K562 (cell line): ENCODE results near the gene GCGR. TPM values are rescaled to one million over a fixed set of nuclear protein-coding genes. Genes with fewer than 3 reads are reported as not detected.
A peak's percentile ranks its signal among the peaks of the same experiment; 100 is the strongest.

Experiments
- ATAC-seq: fragments of 200-7000 bp; cut with Tn5 transposase; 3 replicates; pipeline ENCODE4 v1.9.1; 2020; ENCODE audit warnings: moderate library complexity
- BruUV-seq: library from RNA; stranded (reverse); fragments of 400-500 nt; replicated peaks from 2 replicates; lab custom pipeline; 2021; lab: Mats Ljungman, UMichigan
- CTCF ChIA-PET: fragments of 300-600 bp; formaldehyde crosslinking; extraction: SDS; loops from one replicate; lab custom pipeline; 2021; ENCODE audit warnings: low intra/inter-chr PET ratio; lab: Yijun Ruan, JAX
- POLR2A ChIA-PET: fragments of 300-600, 350-650 bp; sonication (Branson Sonifier 250); formaldehyde crosslinking; extraction: SDS; loops from one replicate; lab custom pipeline; 2021; ENCODE audit warnings: antibody characterized with exemption, inconsistent platforms; lab: Yijun Ruan, JAX
- DNase-seq, 4 experiments: peaks; one replicate each; pipeline versions ENCODE4 v3.0.0 to v3.0.0-alpha.2; 2011 to 2018; ENCODE audit warnings: low spot score in 3 of 4, mixed read lengths in 3 of 4; ENCODE audit errors: extremely low read depth in 1 of 4
- FAIRE-seq: peaks from 2 replicates; lab custom pipeline; 2011; peaks lifted over from hg19 to GRCh38; lab: Jason Lieb, UNC
- H2AFZ ChIP-seq: 2 replicates; pipeline ENCODE4 v1.6.0; 2011; ENCODE audit warnings: low read depth, low read length, control low read depth, inconsistent platforms
- H3K27ac ChIP-seq: fragments of 200-600 bp; 3 replicates; pipeline ENCODE4 v1.8.0; 2011; ENCODE audit warnings: low read depth, mild to moderate bottlenecking, control low read depth, inconsistent platforms, low read length, moderate library complexity, mixed read lengths; ENCODE audit errors: extremely low read depth
- H3K27me3 ChIP-seq, 2 experiments: fragments of 300-600 bp in 1 of 2; 2 replicates in 1 of 2; 3 replicates in 1 of 2; pipeline versions ENCODE4 v1.6.0 to v1.8.0; 2011; ENCODE audit warnings: inconsistent platforms in 2 of 2, low read length in 2 of 2, mild to moderate bottlenecking in 1 of 2, mixed read lengths in 1 of 2, moderate library complexity in 1 of 2; ENCODE audit not compliant: control insufficient read depth in 2 of 2, insufficient read depth in 2 of 2
- H3K36me3 ChIP-seq: fragments of 300-600 bp; 3 replicates; pipeline ENCODE4 v1.8.0; 2011; ENCODE audit warnings: mild to moderate bottlenecking, low read length, inconsistent platforms; ENCODE audit not compliant: control insufficient read depth, insufficient read depth
- H3K4me1 ChIP-seq, 2 experiments: fragments of 200-600 bp in 1 of 2; replicated peaks in 1 of 2; 2 replicates in 1 of 2; 3 replicates in 1 of 2; pipeline versions ENCODE4 v1.5.1 to v1.8.0; 2011; ENCODE audit warnings: inconsistent platforms in 2 of 2, low read length in 2 of 2, mild to moderate bottlenecking in 1 of 2, mixed read lengths in 1 of 2, moderate library complexity in 1 of 2; ENCODE audit not compliant: control insufficient read depth in 2 of 2, insufficient read depth in 2 of 2
- H3K4me2 ChIP-seq: 2 replicates; pipeline ENCODE4 v1.6.1; 2011; ENCODE audit warnings: low read length, control low read depth, inconsistent platforms, mixed read lengths; ENCODE audit not compliant: insufficient read depth
- H3K4me3 ChIP-seq: fragments of 200-600 bp; sonication (generic), shearing (Covaris generic); 2 replicates; pipeline ENCODE4 v1.5.1; 2016; ENCODE audit warnings: control low read depth, inconsistent platforms
- H3K79me2 ChIP-seq: fragments of 200-600 bp; 3 replicates; pipeline ENCODE4 v1.8.0; 2011; ENCODE audit warnings: low read length, inconsistent platforms; ENCODE audit not compliant: control insufficient read depth, insufficient read depth
- H3K9ac ChIP-seq, 2 experiments: 2 replicates each; pipeline versions ENCODE4 v1.6.0 to v1.6.1; 2011; ENCODE audit warnings: low read depth in 2 of 2, low read length in 2 of 2, control low read depth in 1 of 2, inconsistent platforms in 1 of 2, mild to moderate bottlenecking in 1 of 2, mixed read lengths in 1 of 2; ENCODE audit not compliant: insufficient read depth in 1 of 2
- H3K9me1 ChIP-seq: one replicate; pipeline ENCODE4 v1.6.0; 2011; ENCODE audit warnings: inconsistent platforms, mild to moderate bottlenecking, low read length, moderate library complexity; ENCODE audit not compliant: control insufficient read depth, insufficient read depth
- H3K9me3 ChIP-seq: replicated peaks from 2 replicates; pipeline ENCODE4 v1.5.1; 2011; ENCODE audit warnings: low read depth, low read length, inconsistent platforms; ENCODE audit not compliant: control insufficient read depth, insufficient read depth
- H4K20me1 ChIP-seq: replicated peaks from 2 replicates; pipeline ENCODE4 v1.6.1; 2011; ENCODE audit warnings: low read length, inconsistent platforms, mixed read lengths; ENCODE audit not compliant: control insufficient read depth, insufficient read depth
- BRF1 ChIP-seq: IDR thresholded peaks from 3 replicates; pipeline ENCODE4 v1.6.1; 2011; ENCODE audit warnings: borderline replicate concordance, mild to moderate bottlenecking; ENCODE audit not compliant: insufficient read length; ENCODE audit errors: extremely low read depth
- CHCHD3 ChIP-seq: fragments of 250-450 bp; sonication (Bioruptor Pico); IDR thresholded peaks from 2 replicates; pipeline ENCODE4 v2.1.2; 2022; ENCODE audit warnings: mild to moderate bottlenecking
- CHD2 ChIP-seq: IDR thresholded peaks from 2 replicates; pipeline ENCODE4 v1.6.1; 2011; ENCODE audit warnings: low read depth, low read length
- E2F6 ChIP-seq, 2 experiments: IDR thresholded peaks; 2 replicates each; pipeline ENCODE4 v1.6.1; 2011; ENCODE audit warnings: borderline replicate concordance in 1 of 2, control low read depth in 1 of 2, low read depth in 1 of 2, low read length in 1 of 2, mild to moderate bottlenecking in 1 of 2, mixed read lengths in 1 of 2, moderate library complexity in 1 of 2; ENCODE audit not compliant: insufficient read depth in 1 of 2, insufficient read length in 1 of 2, poor library complexity in 1 of 2, severe bottlenecking in 1 of 2; ENCODE audit errors: extremely low read depth in 1 of 2
- EP400 ChIP-seq: fragments of 450-650 bp; IDR thresholded peaks from 2 replicates; pipeline ENCODE4 v1.6.1; 2017; ENCODE audit warnings: antibody characterized with exemption, mild to moderate bottlenecking, moderate library complexity
- FOS ChIP-seq: IDR thresholded peaks from 3 replicates; pipeline ENCODE4 v1.6.1; 2011; ENCODE audit not compliant: insufficient read length; ENCODE audit errors: extremely low read depth
- GABPB2 ChIP-seq: fragments of 250-450 bp; sonication (Bioruptor Pico); conservative IDR thresholded peaks from 2 replicates; pipeline ENCODE4 v1.5.1; 2021; ENCODE audit warnings: mild to moderate bottlenecking
- HDAC8 ChIP-seq: fragments of 450-650 bp; IDR thresholded peaks from 2 replicates; pipeline ENCODE4 v1.6.1; 2016; ENCODE audit warnings: mild to moderate bottlenecking, missing genetic modification characterization, moderate library complexity, missing compliant biosample characterization
- KDM2B ChIP-seq: fragments of 250-450 bp; sonication (Bioruptor Pico); IDR thresholded peaks from 2 replicates; pipeline ENCODE4 v1.8.0; 2021; ENCODE audit warnings: mild to moderate bottlenecking, moderate library complexity
- PHB ChIP-seq: fragments of 250-450 bp; sonication (Bioruptor Pico); IDR thresholded peaks from 2 replicates; pipeline ENCODE4 v1.5.0; 2021
- RBBP5 ChIP-seq: fragments of 200-600 bp; sonication (generic); IDR thresholded peaks from 2 replicates; pipeline ENCODE4 v1.6.1; 2012; ENCODE audit warnings: borderline replicate concordance, mild to moderate bottlenecking, low read length, control low read depth, inconsistent platforms; ENCODE audit not compliant: insufficient read depth, poor library complexity, severe bottlenecking
- RFX7 ChIP-seq: fragments of 250-450 bp; sonication (Bioruptor Pico); IDR thresholded peaks from 2 replicates; pipeline ENCODE4 v1.5.1; 2021; ENCODE audit warnings: mild to moderate bottlenecking
- SMARCE1 ChIP-seq: fragments of 450-650 bp; IDR thresholded peaks from 2 replicates; pipeline ENCODE4 v1.7.1; 2016; ENCODE audit warnings: mild to moderate bottlenecking
- ZKSCAN8 ChIP-seq: fragments of 200-800 bp; sonication (Bioruptor generic); IDR thresholded peaks from 2 replicates; pipeline ENCODE4 v1.6.1; 2016; ENCODE audit warnings: missing genetic modification characterization, missing compliant biosample characterization
- ZNF592 ChIP-seq: fragments of 450-650 bp; IDR thresholded peaks from 2 replicates; pipeline ENCODE4 v1.6.1; 2017; ENCODE audit warnings: antibody characterized with exemption, mild to moderate bottlenecking
- WGBS: fragments of 100-300 bp; shearing (Covaris generic); methylation state at CpG from one replicate; pipeline ENCODE4 v1.1.6; 2016; ENCODE audit warnings: low coverage, mixed read lengths; ENCODE audit not compliant: insufficient coverage; ENCODE audit errors: missing lambda C conversion rate; 5-methylcytosine and 5-hydroxymethylcytosine counted together
- in situ Hi-C: fragments of 300-500 bp; cut with MboI; formaldehyde crosslinking; loops from 4 replicates; pipeline ENCODE4 v1.15.0; 2018; ENCODE audit warnings: inconsistent platforms, mixed read lengths
- intact Hi-C: fragments of 100-400 bp; cut with micrococcal nuclease; formaldehyde crosslinking; loops from 2 replicates; pipeline ENCODE4 v1.14.2; 2022
- polyA plus RNA-seq, 8 experiments: library from polyadenylated mRNA; depleted of rRNA in 4 of 8; stranded (reverse) in 5 of 8; unstranded in 3 of 8; fragments of >200 nt; fragmentation: Nextera tagmentation in 2 of 8; fragmentation: Illumina TruSeq in 1 of 8; extraction: Ambion mirVana in 2 of 8; extraction: Trizol in 1 of 8; gene quantifications; 2 replicates each; pipeline versions ENCODE4 v1.2.1 to v1.2.3, GENCODE V29; 2011 to 2014; ENCODE audit warnings: inconsistent platforms in 1 of 8, missing spikeins in 1 of 8
- total RNA-seq, 7 experiments: library from RNA; depleted of rRNA in 6 of 7; stranded (reverse); fragments of >200 nt in 6 of 7; fragmentation: Illumina TruSeq in 2 of 7; extraction: Trizol in 2 of 7; gene quantifications; 2 replicates each; pipeline versions ENCODE4 v1.2.1 to v1.2.3, GENCODE V29; 2011 to 2021; ENCODE audit warnings: low replicate concordance in 1 of 7

Gene GCGR
- total and polyA plus RNA-seq, 9 of the 15 experiments (the other 6 are each of a cell fraction or from before 2014, with no cell fraction given) = not detected

- TF ChIP-seq E2F6 (IDR thresholded peaks at IDR 0.05; ENCODE audit: borderline replicate concordance in 1 of 2, extremely low read depth in 1 of 2, insufficient read depth in 1 of 2, insufficient read length in 1 of 2, low read depth in 1 of 2, low read length in 1 of 2, poor library complexity in 1 of 2, severe bottlenecking in 1 of 2) = peak; percentile 85 to 96
- TF ChIP-seq SMARCE1 = 0 out of 2 replicates have a peak, but pooled peaks have one; percentile 4
- TF ChIP-seq RBBP5 = peak; percentile 42
These were observed 28.7 kb downstream of the GCGR start (continued) for GRCh38 chr17:81832608-81833159.

- H2AFZ ChIP-seq = peak within 1 kb of the TSS; percentile 68
- ChIA-PET POLR2A (interaction anchor here (0.6 to 3.6 kb wide), 15 partner anchors 8 to 232 kb away, joined by 3 to 25 read pairs (median 5); partner anchors contain the start of genes MRPL12 and NPB), CTCF (no interaction called here)
- intact Hi-C loops (no loop called here), in situ Hi-C loops (no loop called here)
- no peaks in the 10 kb centered on the region for H3K9me1 ChIP-seq
- H3K79me2 ChIP-seq = peaks cover 28% of the 10 kb centered on the region; the same call in 2 of the 3 replicates
- no peaks in the 10 kb centered on the region for H3K9me3 ChIP-seq
- ATAC-seq (peak; percentile 85), DNase-seq (peak; percentile 95 to 97 (median 97)), FAIRE-seq (no peak)
- peak within 1 kb of the TSS; percentile 98 for H3K27ac ChIP-seq
- TSS peak; percentile 83 for BruUV-seq
- no peaks in the 10 kb centered on the region for H4K20me1 ChIP-seq
- H3K4me2 ChIP-seq = peak within 1 kb of the TSS; percentile 89
- H3K27me3 ChIP-seq = no peaks in the 10 kb centered on the region
- peak within 1 kb of the TSS; percentile 85 to 96 for H3K9ac ChIP-seq
- peak within 1 kb of the TSS; percentile 64 for H3K4me3 ChIP-seq
- WGBS = 0% methylated on average over 45 of the region's 76 CpGs
- peaks cover 25 to 58% of the 10 kb centered on the region in 2 experiments for H3K4me1 ChIP-seq
- H3K36me3 ChIP-seq = no peaks in the 10 kb centered on the region
- TF ChIP-seq CHD2 = peak; percentile 75
- peak; percentile 94 for TF ChIP-seq ZNF592
- no peak for TF ChIP-seq KDM2B (CRISPR knock-in tag)
- TF ChIP-seq GABPB2 (CRISPR knock-in tag) = no peak
- TF ChIP-seq ZKSCAN8 (CRISPR knock-in tag) = no peak
- TF ChIP-seq PHB (CRISPR knock-in tag) = no peak
- peak; percentile 85 for TF ChIP-seq EP400
- no peak for TF ChIP-seq FOS
- TF ChIP-seq BRF1 = no peak
- TF ChIP-seq CHCHD3 (CRISPR knock-in tag) = no peak
- peak; percentile 36; the same call in 1 of the 2 replicates for TF ChIP-seq HDAC8 (tag)
- TF ChIP-seq RFX7 (CRISPR knock-in tag) = no peak
These were observed 29.4 kb downstream of the GCGR start, which contains the start of gene MCRIP1 for GRCh38 chr17:81833160-81833920. MCRIP1 (minus strand) TSS chr17:81833291; CDS start chr17:81824506, 8,785 bp downstream.
